HG03196 (cell line): ENCODE results near the gene KRTAP4-6.
"Not testable (repeated sequence)": the region's sequence is repeated elsewhere in the genome, so short reads cannot be mapped to it uniquely, and the experiment has no call there.

Experiments
- ATAC-seq: cut with Tn5 transposase; IDR thresholded peaks from one replicate; pipeline ENCODE4 v1.9.1; 2021; ENCODE audit not compliant: unreplicated experiment

Gene KRTAP4-6

GRCh38 chr17:41140360-41141131 is at the start of gene KRTAP4-6:
TSS of gene KRTAP4-6 (minus strand) at chr17:41140544. CDS start at chr17:41140487, 57 bp downstream.
- ATAC-seq: no peak

DNA sequence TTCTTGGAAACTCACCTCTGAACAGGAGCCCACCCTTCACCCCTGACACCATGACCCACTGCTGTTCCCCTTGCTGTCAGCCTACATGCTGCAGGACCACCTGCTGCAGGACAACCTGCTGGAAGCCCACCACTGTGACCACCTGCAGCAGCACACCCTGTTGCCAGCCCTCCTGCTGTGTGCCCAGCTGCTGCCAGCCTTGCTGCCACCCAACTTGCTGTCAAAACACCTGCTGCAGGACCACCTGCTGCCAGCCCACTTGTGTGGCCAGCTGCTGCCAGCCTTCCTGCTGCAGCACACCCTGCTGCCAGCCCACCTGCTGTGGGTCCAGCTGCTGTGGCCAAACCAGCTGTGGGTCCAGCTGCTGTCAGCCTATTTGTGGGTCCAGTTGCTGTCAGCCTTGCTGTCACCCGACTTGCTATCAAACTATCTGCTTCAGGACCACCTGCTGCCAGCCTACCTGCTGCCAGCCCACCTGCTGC is 49.5 kb upstream of the KRTAP4-6 start, which contains the start of gene KRTAP9-1:
Gene KRTAP9-1 (plus strand): TSS at position 51 of the 482 bp plus-strand sequence. CDS start 0 bp downstream, at position 51.
- not testable (repeated sequence) for ATAC-seq

- ATAC-seq: no peak
Observed at GRCh38 chr17:41186872-41187271, 46.5 kb upstream of the KRTAP4-6 start.

- no peak for ATAC-seq
Observed at GRCh38 chr17:41185001-41185400, 44.7 kb upstream of the KRTAP4-6 start.

DNA sequence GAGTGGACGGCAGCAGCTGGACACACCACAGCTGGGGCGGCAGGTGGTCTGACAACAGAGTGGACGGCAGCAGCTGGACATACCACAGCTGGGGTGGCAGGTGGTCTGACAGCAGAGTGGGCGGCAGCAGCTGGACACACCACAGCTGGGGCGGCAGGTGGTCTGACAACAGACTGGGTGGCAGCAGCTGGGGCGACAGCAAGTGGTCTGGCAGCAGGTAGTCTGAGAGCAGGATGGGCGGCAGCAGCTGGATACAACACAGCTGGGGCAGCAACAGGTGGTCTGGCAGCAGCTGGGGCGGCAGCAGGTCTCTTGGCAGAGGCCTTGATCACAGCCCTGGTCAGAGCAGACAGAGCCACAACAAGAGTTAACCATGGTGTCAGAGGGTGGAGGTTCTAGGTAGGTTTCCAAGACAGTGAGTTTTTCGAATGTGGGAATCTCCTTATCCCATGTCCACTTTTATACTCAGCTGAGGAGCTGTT is 44.2 kb upstream of the KRTAP4-6 start, which contains the start of gene KRTAP4-1:
Gene KRTAP4-1 (minus strand): TSS at position 432 of the 482 bp plus-strand sequence. CDS start 57 bp downstream, at position 375.
- no peak for ATAC-seq

GRCh38 chr17:41178843-41179616 is 38.7 kb upstream of the KRTAP4-6 start:
- ATAC-seq: no peak

DNA sequence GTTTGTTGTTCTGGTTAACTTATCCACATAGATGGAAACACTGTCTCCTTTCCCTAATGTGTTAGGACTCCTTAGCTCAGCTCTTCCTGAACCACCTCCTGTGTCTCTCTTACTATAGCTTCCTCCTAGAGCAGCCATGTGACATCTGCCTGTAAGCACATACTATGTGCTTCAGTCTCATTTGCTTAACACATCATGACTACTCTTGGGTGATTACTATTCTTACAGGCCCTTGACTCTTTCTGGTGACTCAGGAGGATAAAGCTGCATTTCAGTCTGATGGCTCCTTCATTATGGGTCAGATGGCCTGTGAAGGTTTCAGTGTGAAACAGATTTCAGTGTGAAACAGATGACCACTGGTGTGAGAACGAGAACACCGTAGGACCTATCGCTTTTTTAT is 38.0 kb upstream of the KRTAP4-6 start:
- no peak for ATAC-seq

DNA sequence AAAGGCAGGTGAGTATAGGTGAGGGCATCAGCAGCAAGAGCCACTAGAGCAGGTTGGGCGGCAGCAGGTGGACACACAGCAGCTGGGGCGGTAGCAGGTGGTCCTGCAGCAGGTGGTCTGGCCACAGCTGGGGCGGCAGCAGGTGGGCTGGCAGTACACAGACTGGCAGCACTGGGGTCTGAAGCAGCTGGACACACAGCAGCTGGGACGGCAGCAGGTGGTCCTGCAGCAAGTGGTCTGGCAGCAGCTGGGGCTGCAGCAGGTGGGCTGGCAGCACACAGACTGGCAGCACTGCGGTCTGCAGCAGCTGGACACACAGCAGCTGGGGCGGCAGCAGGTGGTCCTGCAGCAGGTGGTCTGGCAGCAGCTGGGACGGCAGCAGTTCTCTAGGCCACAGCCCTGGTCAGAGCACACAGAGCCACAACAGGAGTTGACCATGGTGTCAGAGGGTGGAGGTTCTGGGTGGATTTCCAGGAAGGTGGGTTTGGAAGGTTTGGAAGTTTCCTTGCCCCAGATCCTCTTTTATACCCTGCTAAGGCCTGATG is 37.5 kb upstream of the KRTAP4-6 start, which contains the start of gene KRTAP4-2:
Gene KRTAP4-2 (minus strand): TSS at position 495 of the 545 bp plus-strand sequence. CDS start 57 bp downstream, at position 438.
- no peak for ATAC-seq

GRCh38 chr17:41176744-41177387 is 36.5 kb upstream of the KRTAP4-6 start:
- no peak for ATAC-seq

DNA sequence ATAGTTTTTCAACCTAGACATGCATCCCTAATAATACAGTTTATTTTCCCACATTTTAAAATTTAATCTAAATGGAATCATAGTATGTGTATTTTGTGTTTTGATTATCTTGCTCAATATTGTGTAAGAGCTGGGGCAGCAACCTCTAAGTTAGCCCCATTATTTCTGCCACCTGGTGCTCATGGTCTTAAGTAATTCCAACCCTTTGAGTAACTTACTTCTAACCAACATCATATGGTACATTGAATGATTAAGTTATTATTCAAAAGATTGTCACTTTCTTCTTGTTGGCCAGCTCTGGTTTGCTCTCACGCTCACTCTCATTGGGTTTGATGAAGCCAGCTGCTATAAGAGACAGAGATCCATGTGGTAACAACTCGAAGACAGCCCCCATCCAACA is 31.5 kb upstream of the KRTAP4-6 start:
- ATAC-seq: no peak

GRCh38 chr17:41168121-41168520 is 27.8 kb upstream of the KRTAP4-6 start, which contains the start of gene KRTAP4-3:
TSS of gene KRTAP4-3 (minus strand) at chr17:41168221. CDS start at chr17:41168172, 49 bp downstream.
- ATAC-seq: no peak

GRCh38 chr17:41167561-41167960 is 27.2 kb upstream of the KRTAP4-6 start:
- ATAC-seq: no peak

DNA sequence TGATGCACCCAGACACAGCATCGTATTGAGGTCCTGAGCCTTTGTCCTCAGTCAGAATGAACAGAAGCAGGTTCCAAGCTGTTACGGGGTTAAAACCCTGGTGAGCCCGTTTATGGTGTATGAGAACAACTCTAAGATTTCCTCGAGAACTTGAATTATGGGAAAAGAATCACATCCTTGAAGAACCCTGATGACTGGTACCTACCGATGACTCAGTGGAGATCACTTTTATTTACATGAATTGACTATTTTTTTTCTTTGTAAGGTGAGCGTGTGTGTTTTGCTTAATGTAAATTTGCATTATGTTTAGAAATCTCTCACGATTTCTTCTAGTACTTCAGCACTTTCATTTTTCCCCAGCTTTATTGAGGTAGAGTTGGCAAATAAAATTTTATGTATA is 23.5 kb upstream of the KRTAP4-6 start:
- ATAC-seq: no peak

DNA sequence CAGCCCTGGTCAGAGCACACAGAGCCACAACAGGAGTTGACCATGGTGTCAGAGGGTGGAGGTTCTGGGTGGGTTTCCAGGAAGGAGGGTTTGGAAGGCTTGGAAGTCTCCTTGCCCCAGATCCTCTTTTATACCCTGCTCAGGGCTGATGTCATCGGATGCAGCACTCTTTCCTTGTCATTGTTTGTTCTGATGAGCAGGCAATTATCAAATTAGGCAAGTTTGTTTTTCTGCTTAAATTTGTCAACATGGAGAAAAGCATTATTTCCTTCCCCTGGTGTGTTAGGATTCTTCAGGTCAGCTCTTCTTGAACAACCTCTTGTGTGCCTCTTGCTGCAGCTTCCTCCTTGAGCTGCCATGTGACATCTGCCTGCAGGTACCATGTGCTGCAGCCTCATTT is 20.3 kb upstream of the KRTAP4-6 start, which contains the start of gene KRTAP4-4:
Gene KRTAP4-4 (minus strand): TSS at position 101 of the 400 bp plus-strand sequence. CDS start 57 bp downstream, at position 44.
- no peak for ATAC-seq

- not testable (repeated sequence) for ATAC-seq
Observed at GRCh38 chr17:41160190-41160589, 19.8 kb upstream of the KRTAP4-6 start.

GRCh38 chr17:41153856-41154255 is 13.5 kb upstream of the KRTAP4-6 start:
- ATAC-seq: no peak

DNA sequence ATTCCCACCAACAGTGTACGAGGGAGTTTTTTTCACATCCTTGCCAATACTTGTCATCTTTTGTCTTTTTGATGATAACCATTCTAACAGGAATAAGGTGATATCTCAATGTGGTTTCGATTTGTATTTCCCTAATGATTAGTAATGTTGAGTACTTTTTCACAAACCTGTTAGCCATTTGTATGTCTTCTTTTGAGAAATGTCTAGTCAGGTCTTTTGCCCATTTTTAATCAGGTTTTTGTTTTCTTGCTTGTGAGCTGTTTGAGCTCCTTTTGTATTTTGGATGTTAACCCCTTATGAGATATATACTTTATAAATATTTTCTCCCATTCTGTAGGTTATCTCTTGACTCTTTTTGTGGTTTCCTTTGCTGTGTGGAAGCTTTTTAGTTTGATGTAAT is 11.2 kb upstream of the KRTAP4-6 start:
- no peak for ATAC-seq

DNA sequence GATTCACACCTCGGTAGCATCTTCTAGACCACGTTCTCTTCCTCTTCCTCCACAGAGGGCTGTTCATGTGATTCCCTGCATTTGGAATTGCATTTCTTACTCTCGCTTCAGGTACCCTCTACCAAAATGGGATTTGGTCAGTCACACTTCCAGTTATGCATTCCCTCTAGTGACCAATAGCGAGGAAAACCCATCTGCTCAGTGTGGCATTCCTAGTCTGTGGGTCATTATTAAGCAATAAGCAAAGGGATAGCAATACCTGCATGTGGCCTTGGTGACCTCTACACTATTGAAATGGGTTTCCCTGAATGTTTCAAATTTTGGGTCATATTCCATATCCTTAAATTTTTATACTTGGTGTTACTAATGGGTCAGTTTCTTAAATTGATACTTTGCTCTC is 9.7 kb upstream of the KRTAP4-6 start:
- no peak for ATAC-seq

GRCh38 chr17:41149652-41149985 is 9.3 kb upstream of the KRTAP4-6 start, which contains the start of gene KRTAP4-5:
TSS of gene KRTAP4-5 (minus strand) at chr17:41149825. CDS start at chr17:41149767, 58 bp downstream.
- ATAC-seq: no peak

DNA sequence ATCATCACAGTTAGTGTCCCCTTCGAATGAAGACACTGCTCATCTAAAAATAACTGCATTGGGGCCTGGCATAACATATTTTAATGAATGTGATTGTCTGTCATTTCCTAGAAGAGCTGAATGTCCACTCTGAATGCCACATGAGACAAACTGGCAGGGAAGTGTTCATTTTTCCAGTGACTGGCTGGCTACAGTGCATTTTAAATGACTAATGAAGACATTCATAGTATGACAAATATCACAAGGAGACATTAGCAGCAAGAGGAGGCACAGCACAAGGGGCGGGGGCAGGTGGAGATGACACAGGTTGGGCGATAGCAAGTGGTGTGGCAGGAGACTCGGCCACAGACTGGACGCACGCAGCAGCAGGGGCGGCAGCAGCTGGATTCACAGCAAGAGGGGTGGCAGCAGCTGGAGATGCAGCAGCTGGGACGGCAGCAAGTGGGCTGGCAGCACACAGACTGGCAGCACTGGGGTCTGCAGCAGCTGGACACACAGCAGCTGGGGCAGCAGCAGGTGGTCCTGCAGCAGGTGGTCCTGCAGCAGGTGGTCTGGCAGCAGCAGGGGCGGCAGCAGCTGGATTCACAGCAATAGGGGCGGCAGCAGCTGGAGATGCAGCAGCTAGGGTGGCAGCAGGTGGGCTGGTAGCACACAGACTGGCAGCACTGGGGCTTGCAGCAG is 8.8 kb upstream of the KRTAP4-6 start:
- not testable (repeated sequence) for ATAC-seq
